B cell (primary cell): ENCODE data around the gene ADAM19.

Experiments
- EZH2 ChIP-seq: IDR thresholded peaks from 2 replicates; pipeline ENCODE4 v1.6.1; 2012; ENCODE audit warnings: borderline replicate concordance, low read depth, mild to moderate bottlenecking, moderate library complexity, low read length; ENCODE audit not compliant: insufficient read depth, poor library complexity, severe bottlenecking
- TF ChIP-seq, protein P1 (sequence below): fragments of 200-600 bp; IDR thresholded peaks from one replicate; pipeline ENCODE4 v1.8.0; 2022; ENCODE audit warnings: antibody characterized with exemption, mild to moderate bottlenecking

DNA sequence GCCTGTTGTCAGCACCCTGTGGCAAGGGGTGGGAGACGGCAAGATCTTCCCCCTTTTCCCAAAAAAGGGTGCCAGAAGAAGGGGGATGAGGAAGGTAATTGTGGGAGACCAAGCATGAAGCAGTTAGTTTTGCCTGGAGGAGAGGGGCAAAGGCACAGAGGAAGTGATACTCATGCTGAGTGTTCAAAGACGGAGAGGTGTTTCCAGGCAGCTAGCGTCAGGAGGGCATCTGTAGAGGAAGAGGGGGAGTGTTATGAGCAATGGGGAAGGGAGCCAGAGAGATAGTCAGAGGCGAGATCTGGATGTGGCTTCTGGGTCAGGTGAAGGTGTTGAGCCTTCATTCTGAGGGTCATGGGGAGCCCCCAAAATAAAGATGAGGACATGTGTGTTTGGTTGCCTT lies 26.9 kb upstream of the ADAM19 start:
- TF ChIP-seq, protein P1, sequence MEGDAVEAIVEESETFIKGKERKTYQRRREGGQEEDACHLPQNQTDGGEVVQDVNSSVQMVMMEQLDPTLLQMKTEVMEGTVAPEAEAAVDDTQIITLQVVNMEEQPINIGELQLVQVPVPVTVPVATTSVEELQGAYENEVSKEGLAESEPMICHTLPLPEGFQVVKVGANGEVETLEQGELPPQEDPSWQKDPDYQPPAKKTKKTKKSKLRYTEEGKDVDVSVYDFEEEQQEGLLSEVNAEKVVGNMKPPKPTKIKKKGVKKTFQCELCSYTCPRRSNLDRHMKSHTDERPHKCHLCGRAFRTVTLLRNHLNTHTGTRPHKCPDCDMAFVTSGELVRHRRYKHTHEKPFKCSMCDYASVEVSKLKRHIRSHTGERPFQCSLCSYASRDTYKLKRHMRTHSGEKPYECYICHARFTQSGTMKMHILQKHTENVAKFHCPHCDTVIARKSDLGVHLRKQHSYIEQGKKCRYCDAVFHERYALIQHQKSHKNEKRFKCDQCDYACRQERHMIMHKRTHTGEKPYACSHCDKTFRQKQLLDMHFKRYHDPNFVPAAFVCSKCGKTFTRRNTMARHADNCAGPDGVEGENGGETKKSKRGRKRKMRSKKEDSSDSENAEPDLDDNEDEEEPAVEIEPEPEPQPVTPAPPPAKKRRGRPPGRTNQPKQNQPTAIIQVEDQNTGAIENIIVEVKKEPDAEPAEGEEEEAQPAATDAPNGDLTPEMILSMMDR = no peak
- no peak for TF ChIP-seq EZH2
